Sigmoid colon (tissue), 7 donors: ENCODE measurements around the gene THAP4. TPM values are rescaled to one million over a fixed set of nuclear protein-coding genes. Genes with fewer than 3 reads are reported as not detected.

Experiments
- DNase-seq: peaks from one replicate; pipeline ENCODE4 v3.0.0-alpha.2; 2019
- H3K27ac ChIP-seq, 4 donors: fragments of 200-600 bp; sonication (generic); one replicate each; pipeline ENCODE4 v1.5.1; 2016 to 2019; ENCODE audit warnings: mild to moderate bottlenecking in 1 of 4
- H3K27me3 ChIP-seq, 3 donors: fragments of 200-600 bp; sonication (generic); one replicate each; pipeline ENCODE4 v1.5.1; 2019; ENCODE audit warnings: mild to moderate bottlenecking in 1 of 3
- H3K36me3 ChIP-seq, 4 donors: fragments of 200-600 bp; sonication (generic); one replicate each; pipeline ENCODE4 v1.5.1; 2016 to 2019
- H3K4me1 ChIP-seq, 4 donors: fragments of 200-600 bp; sonication (generic); one replicate each; pipeline ENCODE4 v1.5.1; 2017 to 2019
- H3K4me3 ChIP-seq, 4 donors: fragments of 200-600 bp; sonication (generic); one replicate each; pipeline ENCODE4 v1.5.1; 2017 to 2019; ENCODE audit warnings: mild to moderate bottlenecking in 2 of 4, moderate library complexity in 1 of 4
- H3K9me3 ChIP-seq, 4 donors: fragments of 200-600 bp in 3 of 4; sonication (generic) in 3 of 4; one replicate each; pipeline versions ENCODE4 v1.5.1 to v1.6.1; 2013 to 2019
- CTCF ChIP-seq, 4 experiments: fragments of 450-650 bp in 3 of 4; fragments of 200-600 bp in 1 of 4; IDR thresholded peaks; one replicate each; pipeline ENCODE4 v1.5.1; 2016 to 2019; ENCODE audit warnings: antibody characterized with exemption in 4 of 4, mild to moderate bottlenecking in 3 of 4, moderate library complexity in 2 of 4
- EP300 ChIP-seq, 4 donors: sonication (generic); formaldehyde crosslinking; IDR thresholded peaks; one replicate each; pipeline ENCODE4 v1.6.1; 2017; ENCODE audit warnings: antibody characterized with exemption in 4 of 4
- POLR2A ChIP-seq, 2 donors: fragments of 450-650 bp; IDR thresholded peaks; one replicate each; pipeline ENCODE4 v1.6.1; 2016; ENCODE audit warnings: antibody characterized with exemption in 2 of 2, mild to moderate bottlenecking in 2 of 2, moderate library complexity in 2 of 2
- POLR2AphosphoS5 ChIP-seq, 4 donors: sonication (generic); formaldehyde crosslinking; IDR thresholded peaks; one replicate each; pipeline ENCODE4 v1.6.1; 2017; ENCODE audit warnings: antibody characterized with exemption in 4 of 4
- WGBS, 2 donors: extraction: QIAGEN DNeasy Blood & Tissue Kit; methylation state at CpG; one replicate each; pipeline ENCODE4 v1.1.7; 2013; 5-methylcytosine and 5-hydroxymethylcytosine counted together
- intact Hi-C: fragments of 100-400 bp; cut with DNase I; formaldehyde crosslinking; loops from one replicate; pipeline ENCODE4 v1.15.1; 2023
- polyA plus RNA-seq, 3 donors: library from polyadenylated mRNA; stranded (reverse); fragments of 200-250 nt; gene quantifications; one replicate each; pipeline ENCODE4 v1.2.3, GENCODE V29; 2013
- total RNA-seq, 4 donors: library from RNA; depleted of rRNA; stranded (reverse); fragments of >200 nt; gene quantifications; one replicate each; pipeline ENCODE4 v1.1.0, GENCODE V29; 2016
- donor health status: healthy with polysubstance abuse.
- donor health status: Bipolar disorder and iron deficiency.
- donor health status: healthy.

Gene THAP4
- total and polyA plus RNA-seq, 7 donors, result 28.9 to 112 (median 44.7) TPM

- Histone ChIP-seq H3K27me3 (no peaks in the 10 kb centered on the region), H3K36me3 (peaks cover 0 to 7% (median 0%) of the 10 kb centered on the region in 4 donors), H3K9me3 (no peaks in the 10 kb centered on the region), H3K4me1 (peaks cover 0 to 5% (median 2%) of the 10 kb centered on the region in 4 donors), H3K4me3 (no peak overlapping the region), H3K27ac (no peak overlapping the region)
- intact Hi-C loops, result no loop called here
- no peak for DNase-seq
- TF ChIP-seq CTCF (IDR thresholded peaks at IDR 0.05), result no peak
- no peak for TF ChIP-seq POLR2A (IDR thresholded peaks at IDR 0.05)
- no peak for TF ChIP-seq POLR2AphosphoS5 (IDR thresholded peaks at IDR 0.05)
- no peak for TF ChIP-seq EP300 (IDR thresholded peaks at IDR 0.05)
- 91% methylated on average over 11 of the region's 11 CpGs for WGBS, 2 donors
Observed at GRCh38 chr2:241618829-241619228, 18.1 kb downstream of the THAP4 start.

- Histone ChIP-seq H3K36me3 (peaks cover 0 to 7% (median 0%) of the 10 kb centered on the region in 4 donors), H3K4me3 (no peak overlapping the region), H3K4me1 (peaks cover 0 to 5% (median 2%) of the 10 kb centered on the region in 4 donors), H3K27ac (no peak overlapping the region), H3K9me3 (no peaks in the 10 kb centered on the region), H3K27me3 (no peaks in the 10 kb centered on the region)
- intact Hi-C loops, result no loop called here
- TF ChIP-seq EP300 (IDR thresholded peaks at IDR 0.05), result no peak
- no peak for TF ChIP-seq POLR2AphosphoS5 (IDR thresholded peaks at IDR 0.05)
- TF ChIP-seq CTCF (IDR thresholded peaks at IDR 0.05), result no peak
- no peak for TF ChIP-seq POLR2A (IDR thresholded peaks at IDR 0.05)
- DNase-seq, result no peak
- WGBS, 2 donors, result 88 to 95% methylated on average over 5 of the region's 5 CpGs
Observed at GRCh38 chr2:241618296-241618805, 18.6 kb downstream of the THAP4 start.

- peak overlapping the region in 2 of 4 donors; percentile 3 to 25 for H3K27ac ChIP-seq
- TF ChIP-seq EP300 (IDR thresholded peaks at IDR 0.05), result no peak
- no peak for TF ChIP-seq POLR2AphosphoS5 (IDR thresholded peaks at IDR 0.05)
- no peak for TF ChIP-seq POLR2A (IDR thresholded peaks at IDR 0.05)
- TF ChIP-seq CTCF (IDR thresholded peaks at IDR 0.05), result no peak
- peaks cover 0 to 5% (median 2%) of the 10 kb centered on the region in 4 donors for H3K4me1 ChIP-seq
- no peaks in the 10 kb centered on the region for H3K27me3 ChIP-seq
- intact Hi-C loops, result no loop called here
- H3K4me3 ChIP-seq, result peak overlapping the region in 1 of 4 donors; percentile 16
- 50 to 59% methylated on average over 15 of the region's 15 CpGs for WGBS, 2 donors
- H3K36me3 ChIP-seq, result peaks cover 0 to 7% (median 0%) of the 10 kb centered on the region in 4 donors
- no peaks in the 10 kb centered on the region for H3K9me3 ChIP-seq
- DNase-seq, result no peak
Observed at GRCh38 chr2:241617431-241618154, 19.4 kb downstream of the THAP4 start.

GRCh38 chr2:241616168-241617125, 20.5 kb downstream of the THAP4 start:
- H3K4me3 ChIP-seq, result no peak overlapping the region

More at GRCh38 chr2:241616168-241617125, 20.5 kb downstream of the THAP4 start:
- H3K27ac ChIP-seq, result no peak overlapping the region
- H3K9me3 ChIP-seq, result no peaks in the 10 kb centered on the region
- TF ChIP-seq POLR2A (IDR thresholded peaks at IDR 0.05), result no peak
- intact Hi-C loops, result no loop called here
- no peak for DNase-seq
- H3K27me3 ChIP-seq, result no peaks in the 10 kb centered on the region
- peaks cover 0 to 9% (median 7%) of the 10 kb centered on the region in 4 donors for H3K4me1 ChIP-seq
- H3K36me3 ChIP-seq, result peaks cover 0 to 7% (median 0%) of the 10 kb centered on the region in 4 donors
- WGBS, 2 donors, result 84 to 89% methylated on average over 30 of the region's 30 CpGs
